Muscle layer of duodenum (tissue), 2 donors: ENCODE data around the gene PLD2.
A peak's percentile ranks its signal among the peaks of the same experiment; 100 is the strongest.

Experiments used
- H3K27ac ChIP-seq: one replicate; pipeline ENCODE4 v1.7.0; 2013; ENCODE audit warnings: mild to moderate bottlenecking, low read length
- H3K27me3 ChIP-seq: one replicate; pipeline ENCODE4 v1.7.0; 2013; ENCODE audit warnings: low read depth, mild to moderate bottlenecking, control low read depth, low read length
- H3K36me3 ChIP-seq, 2 donors: one replicate each; pipeline ENCODE4 v1.7.0; 2013; ENCODE audit warnings: low read length in 2 of 2, control low read depth in 1 of 2, mild to moderate bottlenecking in 1 of 2; ENCODE audit not compliant: insufficient read depth in 2 of 2, control insufficient read depth in 1 of 2
- H3K4me1 ChIP-seq, 2 donors: one replicate each; pipeline ENCODE4 v1.7.0; 2013; ENCODE audit warnings: low read length in 2 of 2, mild to moderate bottlenecking in 2 of 2, control low read depth in 1 of 2, moderate library complexity in 1 of 2; ENCODE audit not compliant: insufficient read depth in 2 of 2, control insufficient read depth in 1 of 2
- H3K4me3 ChIP-seq, 2 donors: one replicate each; pipeline ENCODE4 v1.7.0; 2013; ENCODE audit warnings: low read length in 2 of 2, low read depth in 1 of 2, mild to moderate bottlenecking in 1 of 2
- H3K9me3 ChIP-seq, 2 donors: one replicate each; pipeline ENCODE4 v1.7.0; 2013; ENCODE audit warnings: low read length in 2 of 2, control low read depth in 1 of 2, mild to moderate bottlenecking in 1 of 2; ENCODE audit not compliant: control insufficient read depth in 1 of 2
- donor health status: healthy.

The PLD2 gene

GRCh38 chr17:4795168-4795567, 11.8 kb upstream of the PLD2 start:
- Histone ChIP-seq H3K4me3 (peak overlapping the region in 1 of 2 donors; percentile 100), H3K36me3 (peaks cover 11 to 23% of the 10 kb centered on the region in 2 donors), H3K27ac (no peak overlapping the region), H3K9me3 (no peaks in the 10 kb centered on the region), H3K27me3 (no peaks in the 10 kb centered on the region), H3K4me1 (peaks cover 5 to 20% of the 10 kb centered on the region in 2 donors)

GRCh38 chr17:4796552-4796920, 10.4 kb upstream of the PLD2 start:
- H3K9me3 ChIP-seq: no peaks in the 10 kb centered on the region
- H3K36me3 ChIP-seq: peaks cover 11 to 23% of the 10 kb centered on the region in 2 donors
- H3K4me1 ChIP-seq: peaks cover 0 to 16% of the 10 kb centered on the region in 2 donors
- peak overlapping the region; percentile 98 to 100 for H3K4me3 ChIP-seq
- no peaks in the 10 kb centered on the region for H3K27me3 ChIP-seq
- peak overlapping the region; percentile 91 for H3K27ac ChIP-seq

- Histone ChIP-seq H3K4me1 (peaks cover 0 to 16% of the 10 kb centered on the region in 2 donors), H3K4me3 (no peak overlapping the region), H3K27me3 (no peaks in the 10 kb centered on the region), H3K36me3 (peaks cover 11 to 23% of the 10 kb centered on the region in 2 donors), H3K27ac (no peak overlapping the region), H3K9me3 (no peaks in the 10 kb centered on the region)
Measured at GRCh38 chr17:4800462-4801196, 6.3 kb upstream of the PLD2 start.

GRCh38 chr17:4802228-4802627, 4.7 kb upstream of the PLD2 start, which contains the start of gene C17orf114:
Gene C17orf114, minus strand, starts transcription at chr17:4802328.
- H3K27me3 ChIP-seq: no peaks in the 10 kb centered on the region
- H3K27ac ChIP-seq: no peak within 1 kb of the TSS
- H3K9me3 ChIP-seq: no peaks in the 10 kb centered on the region
- H3K4me1 ChIP-seq: peaks cover 4 to 9% of the 10 kb centered on the region in 2 donors
- H3K36me3 ChIP-seq: peaks cover 11 to 18% of the 10 kb centered on the region in 2 donors
- no peak within 1 kb of the TSS for H3K4me3 ChIP-seq

GRCh38 chr17:4806456-4806776, 536 bp upstream of the PLD2 start:
- peaks cover 13 to 21% of the 10 kb centered on the region in 2 donors for H3K4me1 ChIP-seq
- peak overlapping the region; percentile 70 to 76 for H3K4me3 ChIP-seq
- H3K27ac ChIP-seq: no peak overlapping the region
- no peaks in the 10 kb centered on the region for H3K27me3 ChIP-seq
- H3K9me3 ChIP-seq: no peaks in the 10 kb centered on the region
- peaks cover 0 to 6% of the 10 kb centered on the region in 2 donors for H3K36me3 ChIP-seq

GRCh38 chr17:4807605-4808377, 839 bp downstream of the PLD2 start:
- peaks cover 0 to 6% of the 10 kb centered on the region in 2 donors for H3K36me3 ChIP-seq
- no peak overlapping the region for H3K27ac ChIP-seq
- H3K9me3 ChIP-seq: no peaks in the 10 kb centered on the region
- peak overlapping the region; percentile 33 to 76 for H3K4me3 ChIP-seq
- H3K4me1 ChIP-seq: peaks cover 13 to 21% of the 10 kb centered on the region in 2 donors
- no peaks in the 10 kb centered on the region for H3K27me3 ChIP-seq

GRCh38 chr17:4808378-4808767, 1.4 kb downstream of the PLD2 start:
- peaks cover 0 to 6% of the 10 kb centered on the region in 2 donors for H3K36me3 ChIP-seq
- H3K4me1 ChIP-seq: peaks cover 13 to 21% of the 10 kb centered on the region in 2 donors
- no peak overlapping the region for H3K27ac ChIP-seq
- peak overlapping the region in 1 of 2 donors; percentile 76 for H3K4me3 ChIP-seq
- H3K9me3 ChIP-seq: no peaks in the 10 kb centered on the region
- no peaks in the 10 kb centered on the region for H3K27me3 ChIP-seq

- H3K4me1 ChIP-seq: peaks cover 13 to 21% of the 10 kb centered on the region in 2 donors
- no peaks in the 10 kb centered on the region for H3K27me3 ChIP-seq
- H3K27ac ChIP-seq: no peak overlapping the region
- H3K4me3 ChIP-seq: no peak overlapping the region
- no peaks in the 10 kb centered on the region for H3K9me3 ChIP-seq
- peaks cover 0 to 23% of the 10 kb centered on the region in 2 donors for H3K36me3 ChIP-seq
Measured at GRCh38 chr17:4810696-4811290, 3.8 kb downstream of the PLD2 start.

GRCh38 chr17:4811471-4811870, 4.5 kb downstream of the PLD2 start:
- peaks cover 0 to 28% of the 10 kb centered on the region in 2 donors for H3K36me3 ChIP-seq
- H3K27me3 ChIP-seq: no peaks in the 10 kb centered on the region
- peaks cover 9 to 17% of the 10 kb centered on the region in 2 donors for H3K4me1 ChIP-seq
- H3K9me3 ChIP-seq: no peaks in the 10 kb centered on the region
- no peak overlapping the region for H3K27ac ChIP-seq
- H3K4me3 ChIP-seq: no peak overlapping the region

GRCh38 chr17:4812690-4813089, 5.7 kb downstream of the PLD2 start:
- H3K9me3 ChIP-seq: no peaks in the 10 kb centered on the region
- H3K27me3 ChIP-seq: no peaks in the 10 kb centered on the region
- H3K36me3 ChIP-seq: peaks cover 0 to 36% of the 10 kb centered on the region in 2 donors
- no peak overlapping the region for H3K4me3 ChIP-seq
- H3K27ac ChIP-seq: no peak overlapping the region
- peaks cover 8 to 15% of the 10 kb centered on the region in 2 donors for H3K4me1 ChIP-seq

- H3K27me3 ChIP-seq: no peaks in the 10 kb centered on the region
- H3K36me3 ChIP-seq: peaks cover 4 to 41% of the 10 kb centered on the region in 2 donors
- no peaks in the 10 kb centered on the region for H3K9me3 ChIP-seq
- H3K27ac ChIP-seq: no peak overlapping the region
- H3K4me3 ChIP-seq: no peak overlapping the region
- H3K4me1 ChIP-seq: peaks cover 0 to 4% of the 10 kb centered on the region in 2 donors
Measured at GRCh38 chr17:4815043-4815675, 8.2 kb downstream of the PLD2 start.
